ENCODE data around the gene DSC3.

DSC3 gene

GRCh38 chr18:30971338-30971956, 71.1 kb downstream of the DSC3 start:
- no peak for DNase-seq (ENCODE audit: low read depth in 2 of 2)

GRCh38 chr18:30970196-30970816, 72.2 kb downstream of the DSC3 start:
- no peak for DNase-seq (ENCODE audit: low read depth in 2 of 2)

GRCh38 chr18:30969670-30970170, 72.8 kb downstream of the DSC3 start:
- no peak for DNase-seq (ENCODE audit: low read depth in 2 of 2)

- DNase-seq (ENCODE audit: low read depth in 2 of 2): no peak
These were observed 74.8 kb downstream of the DSC3 start for GRCh38 chr18:30967701-30968100.

- DNase-seq (ENCODE audit: low read depth in 2 of 2): no peak
These were observed 77.3 kb downstream of the DSC3 start for GRCh38 chr18:30965237-30965636.

GRCh38 chr18:30960661-30961060, 81.9 kb downstream of the DSC3 start:
- no peak for DNase-seq (ENCODE audit: low read depth in 2 of 2)

- DNase-seq (ENCODE audit: low read depth in 2 of 2): no peak
These were observed 85.5 kb downstream of the DSC3 start for GRCh38 chr18:30957066-30957465.

GRCh38 chr18:30954262-30954661, 88.3 kb downstream of the DSC3 start:
- DNase-seq (ENCODE audit: low read depth in 2 of 2): no peak

- no peak for DNase-seq (ENCODE audit: low read depth in 2 of 2)
These were observed 96.8 kb downstream of the DSC3 start for GRCh38 chr18:30945761-30946160.

GRCh38 chr18:30944773-30945417, 97.6 kb downstream of the DSC3 start:
- DNase-seq (ENCODE audit: low read depth in 2 of 2): no peak

GRCh38 chr18:30940952-30941539, 101.5 kb downstream of the DSC3 start:
- DNase-seq (ENCODE audit: low read depth in 2 of 2): no peak

All from activated CD8-positive, alpha-beta memory T cell treated with anti-CD3 and anti-CD28 coated beads for 4 hours (primary cell).